Suppressor macrophage treated with lipopolysaccharide for 4 hours (primary cell): ENCODE data around the gene NKIRAS2.

Experiments
- DNase-seq: peaks from one replicate; pipeline ENCODE4 v3.0.0-alpha.2; 2020

The NKIRAS2 gene

GRCh38 chr17:42059815-42060214, 39.9 kb downstream of the NKIRAS2 start:
- no peak for DNase-seq

GRCh38 chr17:42060231-42060630, 40.3 kb downstream of the NKIRAS2 start:
- DNase-seq = no peak

GRCh38 chr17:42061646-42062487, 42.0 kb downstream of the NKIRAS2 start:
- no peak for DNase-seq

- no peak for DNase-seq
These were observed 42.8 kb downstream of the NKIRAS2 start for GRCh38 chr17:42062681-42063080.

- no peak for DNase-seq
These were observed 45.3 kb downstream of the NKIRAS2 start for GRCh38 chr17:42065201-42065600.

GRCh38 chr17:42067371-42068091, 47.6 kb downstream of the NKIRAS2 start:
- DNase-seq = peak; percentile 71

GRCh38 chr17:42068979-42069378, 49.1 kb downstream of the NKIRAS2 start:
- no peak for DNase-seq

GRCh38 chr17:42071810-42072209, 51.9 kb downstream of the NKIRAS2 start:
- DNase-seq = no peak

GRCh38 chr17:42072323-42073187, 52.7 kb downstream of the NKIRAS2 start:
- DNase-seq = no peak
